ENCODE results near the gene SST. TPM values are rescaled to one million over a fixed set of nuclear protein-coding genes. Genes with fewer than 3 reads are reported as not detected.
A peak's percentile ranks its signal among the peaks of the same experiment; 100 is the strongest.

Gene SST
- total and polyA plus RNA-seq, 12 donors, result 0.50 to 101 (median 9.3) TPM; not detected in 3

DNA sequence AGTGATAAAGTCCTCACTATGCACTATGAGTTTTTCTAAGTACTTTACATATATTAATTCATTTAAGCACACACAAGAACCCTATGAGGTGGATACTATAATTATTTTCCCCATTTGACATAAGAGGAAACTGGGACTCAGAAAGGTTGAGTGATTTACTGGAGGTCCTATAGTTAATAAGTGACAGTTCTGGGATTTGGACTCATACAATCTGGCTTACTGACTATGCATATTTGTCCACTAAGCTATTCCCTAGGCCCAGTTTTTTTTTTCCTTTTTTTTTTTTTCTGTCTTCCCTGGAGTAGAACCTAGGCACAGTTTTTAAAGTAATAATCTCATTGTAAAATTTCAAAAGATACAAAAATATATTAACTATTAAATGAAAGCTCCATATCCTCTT lies 38.5 kb upstream of the SST start:
- no peak for TF ChIP-seq POLR2A (IDR thresholded peaks at IDR 0.05)
- TF ChIP-seq, protein P1, sequence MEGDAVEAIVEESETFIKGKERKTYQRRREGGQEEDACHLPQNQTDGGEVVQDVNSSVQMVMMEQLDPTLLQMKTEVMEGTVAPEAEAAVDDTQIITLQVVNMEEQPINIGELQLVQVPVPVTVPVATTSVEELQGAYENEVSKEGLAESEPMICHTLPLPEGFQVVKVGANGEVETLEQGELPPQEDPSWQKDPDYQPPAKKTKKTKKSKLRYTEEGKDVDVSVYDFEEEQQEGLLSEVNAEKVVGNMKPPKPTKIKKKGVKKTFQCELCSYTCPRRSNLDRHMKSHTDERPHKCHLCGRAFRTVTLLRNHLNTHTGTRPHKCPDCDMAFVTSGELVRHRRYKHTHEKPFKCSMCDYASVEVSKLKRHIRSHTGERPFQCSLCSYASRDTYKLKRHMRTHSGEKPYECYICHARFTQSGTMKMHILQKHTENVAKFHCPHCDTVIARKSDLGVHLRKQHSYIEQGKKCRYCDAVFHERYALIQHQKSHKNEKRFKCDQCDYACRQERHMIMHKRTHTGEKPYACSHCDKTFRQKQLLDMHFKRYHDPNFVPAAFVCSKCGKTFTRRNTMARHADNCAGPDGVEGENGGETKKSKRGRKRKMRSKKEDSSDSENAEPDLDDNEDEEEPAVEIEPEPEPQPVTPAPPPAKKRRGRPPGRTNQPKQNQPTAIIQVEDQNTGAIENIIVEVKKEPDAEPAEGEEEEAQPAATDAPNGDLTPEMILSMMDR (IDR thresholded peaks at IDR 0.05), result no peak
- Histone ChIP-seq H3K4me1 (replicated peaks in 1 of 2) (peaks cover 0 to 1% of the 10 kb centered on the region in 2 donors), H3K4me3 (no peak overlapping the region), H3K9me3 (replicated peaks in 1 of 3) (no peaks in the 10 kb centered on the region), H3K27ac (no peak overlapping the region), H3K36me3 (replicated peaks in 1 of 2) (no peaks in the 10 kb centered on the region), H3K27me3 (no peaks in the 10 kb centered on the region)
- intact Hi-C loops (cut with DNase I), result no loop called here
- DNase-seq, result no peak

DNA sequence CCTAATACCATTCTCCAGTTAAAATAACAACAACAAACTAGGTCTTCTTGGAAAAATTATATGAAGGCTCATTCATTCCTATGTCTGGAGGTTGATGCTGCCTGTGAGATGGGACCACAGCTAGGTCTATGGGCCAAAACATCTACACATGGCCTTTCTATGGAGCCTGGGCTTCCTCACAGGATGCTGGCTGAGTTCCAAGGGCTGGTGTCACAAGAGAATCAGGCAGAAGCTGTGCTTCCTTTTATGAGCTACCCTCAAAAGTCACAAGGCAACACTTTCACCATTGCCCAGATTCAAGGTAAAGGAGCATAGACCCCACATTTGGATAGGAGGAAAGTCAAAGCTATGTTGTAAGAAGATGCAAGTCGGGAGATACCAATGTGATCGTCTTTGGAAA lies 36.8 kb upstream of the SST start:
- peak in 6 of 7 donors; percentile 48 to 73 (median 62) for DNase-seq
- H3K27ac ChIP-seq, result no peak overlapping the region
- H3K4me3 ChIP-seq, result no peak overlapping the region
- TF ChIP-seq, protein P1 (IDR thresholded peaks at IDR 0.05), result no peak
- no peak for TF ChIP-seq POLR2A (IDR thresholded peaks at IDR 0.05)
- H3K4me1 ChIP-seq (replicated peaks in 1 of 2), result no peaks in the 10 kb centered on the region
- H3K27me3 ChIP-seq, result no peaks in the 10 kb centered on the region
- intact Hi-C loops (cut with DNase I), result no loop called here
- H3K9me3 ChIP-seq (replicated peaks in 1 of 3), result no peaks in the 10 kb centered on the region
- WGBS, 4 donors, result 80 to 94% (median 88%) methylated on average over 2 of the region's 2 CpGs
- no peaks in the 10 kb centered on the region for H3K36me3 ChIP-seq (replicated peaks in 1 of 2)

DNA sequence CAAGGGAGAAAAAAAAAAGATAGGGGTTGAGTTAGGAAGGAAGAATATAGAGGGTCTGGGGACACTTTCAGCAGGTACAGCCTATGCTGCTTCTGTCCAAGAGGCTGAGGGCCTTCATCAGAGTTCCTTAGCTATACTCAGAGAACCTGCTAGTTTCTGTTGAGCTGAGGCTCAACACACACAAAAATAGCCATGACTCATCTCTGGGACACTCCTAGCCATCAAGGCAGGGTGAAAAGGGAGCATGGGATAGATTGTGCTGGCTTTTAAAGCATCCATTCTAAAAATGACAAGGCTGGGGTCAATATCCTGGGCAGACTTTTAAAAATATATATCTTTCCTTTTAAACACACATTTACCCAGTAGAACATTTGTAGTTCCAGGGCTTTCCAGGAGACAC lies 35.0 kb upstream of the SST start:
- intact Hi-C loops (cut with DNase I), result no loop called here
- no peak for DNase-seq
- Histone ChIP-seq H3K4me3 (no peak overlapping the region), H3K27me3 (no peaks in the 10 kb centered on the region), H3K4me1 (replicated peaks in 1 of 2) (no peaks in the 10 kb centered on the region), H3K27ac (no peak overlapping the region), H3K36me3 (replicated peaks in 1 of 2) (no peaks in the 10 kb centered on the region), H3K9me3 (replicated peaks in 1 of 3) (no peaks in the 10 kb centered on the region)
- no peak for TF ChIP-seq POLR2A (IDR thresholded peaks at IDR 0.05)
- TF ChIP-seq, protein P1 (IDR thresholded peaks at IDR 0.05), result no peak

DNA sequence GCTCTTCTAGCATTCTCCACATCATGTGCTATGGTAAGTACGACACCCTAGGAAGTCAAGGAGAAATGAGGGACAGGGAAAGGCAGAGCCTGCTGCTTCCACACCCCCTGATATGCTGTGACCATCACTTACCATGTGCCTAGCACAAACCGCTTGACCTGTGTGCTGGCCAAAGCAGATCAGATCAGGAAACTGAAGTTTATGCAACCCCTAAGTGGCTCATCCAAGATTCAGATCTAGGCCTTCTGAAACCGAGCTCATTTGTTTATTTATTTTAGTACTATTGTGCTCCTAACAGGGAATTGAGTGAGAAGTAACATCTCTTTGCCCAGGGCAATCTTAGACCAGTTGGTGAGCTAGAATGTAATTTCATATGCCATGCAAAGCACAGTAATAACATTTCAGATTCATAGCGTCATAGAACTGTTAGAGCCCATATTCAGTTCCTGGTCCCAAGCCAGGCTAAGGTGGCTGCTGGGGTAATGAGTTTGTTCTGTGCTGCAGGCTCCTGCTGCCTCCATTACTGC lies 32.4 kb upstream of the SST start, which contains the start of gene RTP2:
Gene RTP2 (minus strand): TSS at position 51 of the 527 bp plus-strand sequence. CDS start 429 bp downstream, outside the sequence.
- Histone ChIP-seq H3K27me3 (no peaks in the 10 kb centered on the region), H3K4me1 (replicated peaks in 1 of 2) (no peaks in the 10 kb centered on the region), H3K9me3 (replicated peaks in 1 of 3) (no peaks in the 10 kb centered on the region), H3K27ac (peak within 1 kb of the TSS in 1 of 5 donors; percentile 35), H3K4me3 (no peak within 1 kb of the TSS), H3K36me3 (replicated peaks in 1 of 2) (no peaks in the 10 kb centered on the region)
- TF ChIP-seq, protein P1 (IDR thresholded peaks at IDR 0.05), result no peak
- TF ChIP-seq POLR2A (IDR thresholded peaks at IDR 0.05), result no peak
- intact Hi-C loops (cut with DNase I), result no loop called here
- 54 to 58% (median 57%) methylated on average over 3 to 4 of the region's 4 CpGs for WGBS, 4 donors
- no peak for DNase-seq
